T-helper 9 cell (primary cell): ENCODE data around the gene TNFRSF12A.

Experiments
- DNase-seq: peaks from one replicate; pipeline ENCODE4 v3.0.0-alpha.2; 2020
- total RNA-seq, 2 donors: gene quantifications; one replicate each; lab custom pipeline; 2026; lab: John Stamatoyannopoulos, UW

Gene TNFRSF12A
- 14.7 to 18.4 reads per million in 2 donors for total RNA-seq

DNA sequence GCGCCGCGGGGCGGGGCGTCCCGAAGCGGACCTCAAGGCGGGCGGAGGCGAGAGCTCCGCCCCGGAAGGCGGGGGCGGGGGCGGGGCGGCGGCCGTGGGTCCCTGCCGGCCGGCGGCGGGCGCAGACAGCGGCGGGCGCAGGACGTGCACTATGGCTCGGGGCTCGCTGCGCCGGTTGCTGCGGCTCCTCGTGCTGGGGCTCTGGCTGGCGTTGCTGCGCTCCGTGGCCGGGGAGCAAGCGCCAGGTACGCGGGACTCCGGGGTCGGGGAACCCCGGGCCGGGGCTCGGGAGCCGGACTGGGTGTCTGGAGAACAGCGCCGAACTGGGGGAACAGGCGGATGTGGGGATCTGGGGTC, at the start of gene TNFRSF12A:
Gene TNFRSF12A (plus strand): TSS at position 122 of the 357 bp plus-strand sequence. CDS start 30 bp downstream, at position 152.
- peak; percentile 54 for DNase-seq

DNA sequence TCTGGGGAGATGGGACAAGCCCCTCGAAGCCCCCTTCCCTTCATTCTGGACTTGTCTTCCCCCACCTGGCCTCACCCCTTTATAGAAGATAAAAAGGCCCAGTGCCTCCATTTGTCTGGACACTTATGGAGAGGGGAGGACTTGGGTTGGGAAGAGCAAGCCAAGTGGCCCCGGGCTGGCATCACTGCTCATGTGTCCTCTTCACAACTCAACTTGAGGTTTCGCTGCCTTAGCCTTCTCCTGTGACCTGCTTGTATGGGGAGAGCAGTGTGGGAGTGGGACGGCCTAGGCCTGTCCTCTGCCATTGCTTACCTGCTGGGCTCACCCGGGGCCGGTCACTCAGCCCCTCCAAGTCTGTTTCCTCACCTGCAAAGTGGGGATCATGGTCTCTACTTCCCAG, 49.6 kb upstream of the TNFRSF12A start:
- no peak for DNase-seq

DNA sequence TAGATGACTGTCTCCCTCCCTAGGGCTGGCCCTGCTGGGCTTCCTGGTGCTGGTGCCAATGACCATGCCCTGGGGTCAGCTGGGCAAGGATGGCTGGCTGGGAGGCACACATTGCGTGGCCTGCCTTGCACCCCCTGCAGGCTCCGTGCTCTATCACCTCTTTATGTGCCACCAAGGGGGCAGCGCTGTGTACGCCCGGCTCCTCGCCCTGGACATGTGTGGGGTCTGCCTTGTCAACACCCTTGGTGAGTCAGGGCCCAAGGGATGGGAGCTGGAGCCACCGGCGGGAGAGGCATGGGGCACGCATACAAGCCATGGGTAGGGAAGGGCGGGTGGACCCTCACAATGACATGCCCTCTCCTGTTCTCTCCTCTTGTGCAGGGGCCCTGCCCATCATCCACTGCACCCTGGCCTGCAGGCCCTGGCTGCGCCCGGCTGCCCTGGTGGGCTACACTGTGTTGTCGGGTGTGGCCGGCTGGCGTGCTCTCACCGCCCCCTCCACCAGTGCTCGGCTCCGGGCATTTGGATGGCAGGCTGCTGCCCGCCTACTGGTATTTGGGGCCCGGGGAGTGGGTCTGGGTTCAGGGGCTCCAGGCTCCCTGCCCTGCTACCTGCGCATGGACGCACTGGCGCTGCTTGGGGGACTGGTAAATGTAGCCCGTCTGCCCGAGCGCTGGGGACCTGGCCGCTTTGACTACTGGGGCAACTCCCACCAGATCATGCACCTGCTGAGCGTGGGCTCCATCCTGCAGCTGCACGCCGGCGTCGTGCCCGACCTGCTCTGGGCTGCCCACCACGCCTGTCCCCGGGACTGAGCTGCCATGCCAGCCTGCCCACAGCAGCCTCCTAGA, 48.8 kb upstream of the TNFRSF12A start:
- DNase-seq: no peak

GRCh38 chr16:2971985-2972784, 48.0 kb upstream of the TNFRSF12A start:
- no peak for DNase-seq

DNA sequence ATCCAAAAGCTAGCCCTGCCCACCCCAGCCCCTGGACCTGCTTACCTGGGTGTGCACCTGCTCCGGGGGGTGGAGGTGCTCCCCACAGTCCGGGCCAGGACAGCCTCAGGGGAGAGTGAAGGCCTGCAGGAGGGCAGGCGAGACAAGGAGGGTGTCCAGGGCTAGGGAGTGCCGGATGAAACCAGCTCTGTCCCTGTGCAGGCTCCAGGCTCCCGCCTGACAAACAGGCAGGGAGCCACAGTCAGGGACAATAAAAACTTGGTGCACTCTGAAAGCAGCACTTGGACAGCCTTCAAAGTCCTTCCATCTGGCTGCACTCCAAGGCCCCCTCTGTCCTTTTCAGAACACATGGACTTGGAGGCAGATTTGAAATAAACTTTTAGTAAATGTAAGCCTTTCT, 47.1 kb upstream of the TNFRSF12A start:
- DNase-seq: no peak

DNA sequence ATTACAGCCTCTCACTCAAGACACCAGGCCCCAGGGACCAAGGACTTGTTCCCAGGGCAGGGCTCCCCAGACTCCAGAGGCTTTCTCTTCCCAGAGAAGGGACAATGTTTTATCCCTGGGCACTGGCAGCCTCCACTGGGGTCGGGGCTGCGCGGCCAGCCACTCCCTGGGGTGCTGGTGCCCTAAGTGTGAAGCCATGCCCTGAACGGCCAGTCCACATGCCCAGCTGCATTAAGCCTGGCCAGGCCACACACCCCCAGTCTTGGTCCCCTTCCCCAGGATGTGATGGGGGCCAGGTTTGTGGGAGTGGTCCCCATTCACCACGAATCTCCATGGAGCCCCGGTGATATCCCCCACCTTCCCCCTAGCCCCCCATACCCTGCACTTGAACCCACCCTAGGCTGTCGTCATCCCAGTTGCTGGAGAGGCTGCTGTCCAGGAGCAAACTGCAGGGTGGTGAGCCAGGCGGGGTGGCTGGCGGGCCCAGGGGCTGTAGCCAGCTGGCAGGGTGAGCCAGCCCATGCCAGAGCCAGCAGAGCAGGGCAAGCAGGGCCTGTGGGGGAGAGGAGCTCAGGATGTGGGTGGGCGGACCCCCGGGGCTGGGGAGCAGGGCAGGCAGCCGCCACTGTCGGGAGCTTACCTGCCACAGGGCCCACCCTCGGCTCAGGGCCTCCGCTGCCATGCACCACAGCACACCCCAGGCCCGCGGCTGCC, 46.4 kb upstream of the TNFRSF12A start:
- no peak for DNase-seq

GRCh38 chr16:2974319-2975056, 45.7 kb upstream of the TNFRSF12A start:
- DNase-seq: no peak

- DNase-seq: no peak
Observed at GRCh38 chr16:2975161-2975795, 44.9 kb upstream of the TNFRSF12A start.

DNA sequence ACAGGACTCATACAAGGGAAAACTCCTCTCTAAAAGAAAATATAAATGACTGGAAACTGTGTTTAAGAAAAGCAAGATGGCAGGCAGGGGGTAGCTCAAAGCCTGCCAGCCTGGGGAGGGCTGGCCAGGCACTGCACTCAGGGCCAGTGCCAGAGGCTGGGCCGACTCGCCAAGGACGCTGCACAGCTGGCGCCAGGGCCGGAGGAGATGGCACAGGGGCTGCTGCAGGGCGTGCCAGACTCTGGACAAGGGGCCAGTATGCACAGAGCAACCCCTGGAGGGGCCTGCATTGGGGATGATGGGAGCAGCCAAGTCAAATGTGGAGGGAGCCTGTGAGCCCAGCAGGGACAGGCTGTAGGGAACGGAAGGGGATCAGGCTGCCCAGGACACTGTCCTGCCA, 44.0 kb upstream of the TNFRSF12A start:
- DNase-seq: no peak

- DNase-seq: no peak
Observed at GRCh38 chr16:2976673-2977072, 43.5 kb upstream of the TNFRSF12A start.

GRCh38 chr16:2977440-2977839, 42.7 kb upstream of the TNFRSF12A start:
- no peak for DNase-seq

DNA sequence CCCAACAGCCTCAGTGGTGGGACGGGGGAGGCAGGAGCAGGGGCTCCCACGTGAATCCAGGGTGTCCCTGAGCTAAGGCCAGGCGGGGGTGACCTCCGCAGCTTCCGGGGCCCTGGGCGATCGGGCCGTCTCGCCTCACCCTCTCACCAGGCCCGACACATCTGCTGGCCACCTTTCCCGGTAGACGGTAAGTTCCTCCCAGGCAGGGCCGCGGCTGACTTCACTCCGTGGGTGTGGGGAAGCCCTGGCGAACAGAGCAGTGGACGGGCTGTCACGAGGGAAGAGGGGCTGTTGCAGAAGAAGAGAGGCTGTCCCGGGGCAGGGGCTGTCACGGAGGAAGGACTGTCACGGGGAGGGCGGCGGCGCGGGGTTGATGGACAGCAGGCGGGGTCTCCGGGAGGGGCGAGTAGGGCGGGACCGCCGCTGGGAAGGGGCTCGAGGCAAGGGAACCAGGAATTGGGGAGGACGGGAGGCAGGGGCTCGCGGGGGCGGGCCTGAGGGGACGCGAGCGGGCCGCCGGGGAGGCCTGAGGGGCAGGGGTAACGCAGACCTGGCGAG, 40.4 kb upstream of the TNFRSF12A start:
- DNase-seq: no peak

GRCh38 chr16:2980227-2981176, 39.7 kb upstream of the TNFRSF12A start, which contains the start of gene PKMYT1:
PKMYT1 (minus strand) TSS chr16:2980446; CDS start chr16:2979657, 789 bp downstream.
- peak; percentile 93 for DNase-seq

GRCh38 chr16:2981177-2981898, 38.8 kb upstream of the TNFRSF12A start:
- no peak for DNase-seq

GRCh38 chr16:2981899-2982250, 38.3 kb upstream of the TNFRSF12A start:
- DNase-seq: no peak

DNA sequence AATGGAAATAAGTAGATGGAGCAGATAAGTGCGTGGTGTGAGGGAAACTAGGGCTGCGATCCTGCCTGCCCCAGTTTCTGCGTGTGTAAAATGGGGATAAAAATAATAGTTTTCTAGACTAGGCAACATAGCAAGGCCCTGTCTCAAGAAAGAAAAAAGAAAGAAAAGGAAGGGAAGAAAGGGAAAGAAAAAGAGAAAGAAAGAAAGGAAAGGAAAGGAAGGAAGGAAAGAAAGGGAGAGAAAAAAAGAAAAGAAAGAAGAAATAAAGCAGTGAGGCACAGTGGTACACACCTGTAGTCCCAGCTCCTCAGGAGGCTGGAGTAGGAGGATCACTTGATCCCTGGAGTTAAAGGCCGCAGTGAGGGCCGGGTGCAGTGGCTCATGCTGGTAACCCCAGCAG, 37.8 kb upstream of the TNFRSF12A start:
- DNase-seq: no peak

GRCh38 chr16:2983706-2984136, 36.4 kb upstream of the TNFRSF12A start:
- peak; percentile 62 for DNase-seq

- no peak for DNase-seq
Observed at GRCh38 chr16:2985462-2985861, 34.7 kb upstream of the TNFRSF12A start.

DNA sequence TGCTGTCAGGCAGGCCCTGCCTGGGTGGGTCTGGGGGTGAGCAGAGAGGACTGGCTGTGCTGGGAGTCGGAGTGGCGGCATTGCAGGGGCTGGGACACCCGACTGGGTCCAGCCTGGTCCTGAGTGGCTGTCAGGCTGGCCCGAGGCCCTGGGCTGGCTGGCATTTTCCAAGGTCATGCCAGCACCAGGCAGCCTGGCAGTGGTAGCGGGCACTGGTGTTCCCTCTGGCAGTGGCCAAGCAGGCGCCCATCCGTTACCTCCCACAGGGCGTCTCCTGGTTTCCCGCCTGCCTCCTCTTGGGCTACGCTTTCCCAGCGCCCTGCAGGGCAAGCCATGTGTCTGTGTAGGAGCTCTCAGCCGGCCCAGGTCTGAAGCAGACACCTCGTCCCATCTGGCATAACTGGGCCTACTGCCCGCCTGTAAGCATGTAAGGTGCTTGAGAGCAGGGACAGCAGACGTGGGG, 34.2 kb upstream of the TNFRSF12A start:
- DNase-seq: no peak
